NB4 (cell line): ENCODE results near the gene CCDC81.

Experiments
- CTCF ChIP-seq: IDR thresholded peaks from one replicate; pipeline ENCODE4 v1.5.1; 2012; ENCODE audit warnings: low read depth, low read length
- MAX ChIP-seq: IDR thresholded peaks from 2 replicates; pipeline ENCODE4 v1.6.1; 2011; ENCODE audit warnings: low read depth, low read length
- MYC ChIP-seq: IDR thresholded peaks from 2 replicates; pipeline ENCODE4 v1.6.1; 2011; ENCODE audit warnings: low read depth, low read length
- POLR2A ChIP-seq: IDR thresholded peaks from 2 replicates; pipeline ENCODE4 v1.6.1; 2011; ENCODE audit warnings: mild to moderate bottlenecking; ENCODE audit not compliant: insufficient read length; ENCODE audit errors: extremely low read depth

GRCh38 chr11:86459002-86459385, 84.3 kb downstream of the CCDC81 start:
- no peak for TF ChIP-seq MAX
- no peak for TF ChIP-seq CTCF
- no peak for TF ChIP-seq POLR2A
- TF ChIP-seq MYC = no peak
